Stimulated activated CD4-positive, alpha-beta T cell treated with anti-CD3 and anti-CD28 coated beads, Interleukin-15, amount 100 ng/mL, for 48 hours (primary cell): ENCODE data around the gene RAB20.
"Not testable (repeated sequence)": the region's sequence is repeated elsewhere in the genome, so short reads cannot be mapped to it uniquely, and the experiment has no call there.

Experiments
- DNase-seq, 2 donors: peaks; one replicate each; pipeline ENCODE4 v3.0.0-alpha.2; 2020; ENCODE audit warnings: low read depth in 2 of 2

Gene RAB20

DNA sequence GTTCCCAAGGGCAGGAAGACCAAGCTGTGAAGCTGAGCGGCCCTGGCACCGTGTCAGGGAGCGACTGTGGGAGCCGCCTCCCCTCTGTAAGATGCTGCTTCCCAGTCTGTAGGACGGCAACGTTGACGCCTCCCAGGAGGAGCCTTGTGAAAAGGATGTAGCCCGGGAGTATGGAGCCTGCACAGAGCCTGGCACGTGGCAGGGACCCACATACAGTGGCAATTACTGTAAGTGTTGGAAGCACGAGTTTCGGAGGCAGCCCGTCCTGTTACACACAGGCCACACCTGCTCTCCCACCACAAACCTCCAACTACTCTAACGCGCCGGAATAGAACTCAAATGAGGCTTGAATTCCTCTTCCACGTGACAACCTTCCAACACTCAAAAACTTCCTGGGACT is 6.6 kb downstream of the RAB20 start:
- no peak for DNase-seq

DNA sequence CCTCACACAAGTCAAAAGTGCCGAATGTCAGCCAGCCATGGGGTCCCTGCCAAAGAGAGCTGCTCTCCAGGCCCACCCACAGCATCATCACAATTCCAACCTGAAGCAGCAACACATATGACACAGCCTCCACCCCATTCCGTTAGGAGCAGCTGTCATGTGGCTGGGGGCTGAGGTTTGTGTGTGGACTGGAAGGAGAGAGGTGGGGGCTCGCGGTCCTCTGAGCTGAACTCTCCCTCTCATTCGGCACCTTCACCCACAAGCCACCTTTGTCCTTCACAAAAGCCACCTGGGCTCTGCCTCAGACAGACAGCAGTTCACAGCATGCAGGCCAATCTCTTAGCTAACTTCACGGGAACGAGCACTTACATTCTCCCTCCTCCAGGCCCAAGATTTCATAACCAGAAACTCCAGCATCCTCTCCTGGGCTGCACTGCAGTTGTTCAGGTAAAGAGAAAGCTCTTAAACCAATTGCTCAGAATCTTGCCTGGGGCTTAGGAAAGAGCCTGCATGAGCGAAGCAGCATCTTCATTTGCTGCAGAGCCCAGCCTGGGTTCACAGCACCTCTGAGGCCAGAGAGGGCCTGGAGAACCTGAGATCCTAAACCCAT is 7.2 kb downstream of the RAB20 start:
- DNase-seq = no peak

DNA sequence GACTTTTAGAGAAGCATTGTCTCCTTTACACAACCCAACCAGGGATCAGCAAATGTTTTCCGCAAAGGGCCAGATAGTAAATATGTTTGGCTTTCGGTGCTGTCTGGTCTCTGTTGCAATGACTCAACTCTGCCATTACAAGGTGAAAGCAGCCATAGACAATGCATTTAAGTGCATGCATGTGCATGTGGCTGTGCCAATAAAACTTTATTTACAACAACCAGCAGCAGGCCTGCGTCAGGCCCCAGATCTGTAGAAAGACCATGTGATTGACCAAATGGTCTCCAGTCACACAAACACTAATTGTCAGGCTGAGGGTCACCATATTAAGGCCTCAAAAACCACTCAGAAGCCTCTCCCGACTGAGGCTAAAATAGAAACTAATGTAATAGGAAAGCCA is 8.1 kb downstream of the RAB20 start:
- no peak for DNase-seq

DNA sequence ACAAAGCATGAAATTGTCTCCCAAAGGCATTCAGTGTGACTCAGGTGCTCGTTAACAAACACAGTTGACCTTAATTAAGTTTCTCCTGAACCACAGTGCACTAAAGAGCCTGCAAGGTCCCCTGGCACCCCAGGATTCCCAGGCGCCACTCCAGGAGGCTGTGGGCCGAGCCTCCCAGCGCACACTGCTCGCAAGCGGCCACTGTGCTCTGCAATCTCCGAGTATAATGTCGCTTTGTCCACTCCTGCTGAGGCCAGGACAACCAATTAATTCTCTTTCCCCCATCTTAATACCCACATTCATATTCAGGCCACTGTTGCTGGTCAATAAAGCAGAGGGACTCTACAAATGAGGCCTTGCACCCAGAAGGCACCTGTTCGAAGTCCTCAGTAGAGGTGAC is 8.8 kb downstream of the RAB20 start:
- no peak for DNase-seq

DNA sequence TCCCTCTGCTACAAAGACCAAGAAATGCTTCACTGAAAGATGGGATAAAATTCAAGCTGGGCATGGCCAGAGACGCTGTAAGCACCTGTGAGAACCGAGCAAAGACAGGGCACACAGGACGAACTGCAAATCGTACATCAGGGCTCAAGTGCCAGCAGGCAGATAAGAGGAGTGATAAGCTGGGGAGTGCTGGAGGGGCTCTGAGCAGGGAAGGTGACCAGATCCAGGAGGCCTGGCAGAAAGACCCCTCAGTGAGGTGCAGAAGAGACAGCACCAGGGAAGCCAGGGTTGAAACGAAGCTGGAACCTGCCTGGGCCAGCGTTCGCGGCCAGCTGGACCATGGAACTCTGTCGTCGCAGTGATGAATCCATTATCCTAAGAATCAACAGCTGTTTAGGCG is 10.2 kb downstream of the RAB20 start:
- no peak for DNase-seq

DNA sequence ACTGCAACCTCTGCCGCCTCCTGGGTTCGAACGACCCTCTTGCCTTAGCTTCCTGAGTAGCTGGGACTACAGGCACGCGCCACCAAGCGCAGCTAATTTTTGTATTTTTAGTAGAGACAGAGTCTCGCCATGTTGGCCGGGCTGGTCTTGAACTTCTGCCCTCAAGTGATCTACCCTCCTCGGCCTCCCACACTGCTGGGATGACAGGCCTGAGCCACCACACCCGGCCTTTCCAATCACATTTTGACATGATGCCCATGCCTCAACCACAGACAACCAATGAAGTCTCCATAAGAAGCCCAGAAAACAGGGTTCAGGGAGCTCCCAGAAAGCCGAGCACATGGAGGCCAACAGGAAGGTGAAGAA is 11.7 kb downstream of the RAB20 start:
- no peak for DNase-seq

DNA sequence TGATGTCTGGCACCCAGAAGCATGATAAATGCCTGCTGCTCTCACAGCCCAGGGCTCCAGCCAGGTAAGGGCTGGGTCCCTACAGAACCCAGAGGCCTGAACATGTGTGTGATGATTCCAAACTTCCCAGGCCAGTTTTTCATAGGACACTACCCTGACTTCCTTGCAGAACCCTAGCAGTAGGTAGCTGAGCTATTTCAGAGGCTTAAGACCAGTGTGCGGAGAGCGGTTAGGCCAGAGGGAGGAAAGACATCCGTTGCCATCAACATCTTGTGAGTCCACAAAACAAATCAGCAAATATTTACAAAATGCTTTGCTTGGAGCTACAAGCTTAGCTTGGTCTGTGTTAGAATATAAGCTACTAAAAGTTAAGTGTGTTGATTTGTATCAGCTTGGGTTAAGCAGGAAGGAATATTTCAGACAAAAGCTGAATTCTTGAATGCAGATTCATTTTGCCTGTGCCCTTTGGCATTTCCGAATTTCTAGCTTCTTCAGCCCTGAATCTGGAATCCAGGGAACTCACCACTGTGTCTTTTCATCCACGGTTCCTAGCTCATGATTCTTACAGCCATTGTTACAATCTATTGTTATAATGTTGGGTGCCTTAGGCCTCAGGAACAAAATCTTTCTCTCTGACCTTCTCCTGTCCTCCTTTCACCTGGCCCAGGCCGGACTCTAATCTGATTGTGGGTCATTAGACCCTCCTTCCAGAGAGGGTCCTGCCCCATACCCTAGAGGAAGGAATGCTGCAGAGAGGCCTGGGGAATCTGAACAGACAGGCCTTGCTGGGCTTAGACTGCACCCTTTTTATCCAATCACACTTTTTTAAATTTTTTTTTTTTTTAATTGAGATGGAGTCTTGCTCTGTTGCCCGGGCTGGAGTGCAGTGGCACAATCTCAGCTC is 12.4 kb downstream of the RAB20 start:
- DNase-seq = no peak

DNA sequence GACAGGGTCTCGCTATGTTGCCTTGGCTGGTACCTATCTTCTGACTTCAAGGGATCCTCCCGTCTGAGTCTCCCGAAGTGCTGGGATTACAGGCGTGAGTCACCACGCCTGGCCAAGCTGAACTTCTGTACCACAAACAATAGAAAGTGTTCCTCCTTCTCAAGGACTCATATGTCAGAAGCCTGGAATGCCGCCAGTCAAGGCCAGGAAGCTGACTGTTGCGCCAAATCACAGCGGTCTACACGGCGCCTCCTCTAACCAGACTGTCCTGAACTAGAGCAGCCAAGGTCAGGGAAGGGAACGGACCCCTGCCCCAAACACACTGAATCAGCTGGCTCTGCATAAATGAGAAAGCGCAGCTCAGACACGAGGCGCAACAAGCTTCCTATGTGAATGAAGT is 14.6 kb downstream of the RAB20 start:
- DNase-seq = no peak

DNA sequence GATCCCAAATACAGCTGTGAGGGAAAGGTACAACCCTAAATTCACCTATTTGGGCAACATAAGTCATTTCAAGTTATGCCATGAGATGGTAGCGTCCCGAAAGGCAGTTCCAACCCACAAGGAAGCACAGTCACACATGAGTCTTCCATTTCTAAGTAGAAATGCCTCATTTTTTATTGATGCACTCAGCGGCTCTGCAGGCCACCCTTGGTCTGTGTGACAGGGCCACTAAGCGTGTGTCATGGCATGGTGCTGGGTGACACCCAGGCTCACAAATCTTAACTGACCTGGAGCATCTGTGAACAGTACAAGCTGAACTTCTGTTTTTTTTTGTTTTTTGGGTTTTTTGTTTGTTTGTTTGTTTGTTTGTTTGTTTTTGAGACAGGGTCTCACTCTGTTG is 15.1 kb downstream of the RAB20 start:
- DNase-seq = no peak

DNA sequence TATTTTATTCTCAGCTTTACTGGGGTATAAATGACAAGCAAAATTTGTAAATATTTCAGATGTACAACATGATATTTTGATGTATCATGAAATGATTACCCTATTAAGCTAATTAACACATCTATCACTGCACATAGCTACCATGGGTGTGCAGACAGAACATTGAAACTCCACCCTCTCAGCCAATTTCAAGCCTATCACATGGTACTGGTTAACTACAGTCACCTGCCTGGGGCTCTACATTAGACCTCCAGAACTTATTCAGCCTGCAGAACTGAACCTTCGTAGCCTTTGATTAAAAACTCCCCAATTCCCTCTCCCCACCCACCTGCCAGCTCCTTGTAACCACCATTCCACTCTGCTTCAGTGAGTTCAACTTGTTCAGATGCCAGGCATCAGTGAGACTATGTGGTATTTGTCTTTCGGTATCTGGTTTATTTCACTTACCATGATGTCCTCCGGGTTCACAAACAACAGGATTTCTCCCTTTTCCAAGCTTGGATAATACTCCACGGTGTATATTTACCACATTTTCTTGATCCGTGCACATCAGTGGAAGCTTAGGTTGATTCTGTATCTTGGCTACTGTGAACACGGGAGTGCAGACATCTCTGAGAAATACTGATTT is 19.2 kb downstream of the RAB20 start:
- no peak for DNase-seq

DNA sequence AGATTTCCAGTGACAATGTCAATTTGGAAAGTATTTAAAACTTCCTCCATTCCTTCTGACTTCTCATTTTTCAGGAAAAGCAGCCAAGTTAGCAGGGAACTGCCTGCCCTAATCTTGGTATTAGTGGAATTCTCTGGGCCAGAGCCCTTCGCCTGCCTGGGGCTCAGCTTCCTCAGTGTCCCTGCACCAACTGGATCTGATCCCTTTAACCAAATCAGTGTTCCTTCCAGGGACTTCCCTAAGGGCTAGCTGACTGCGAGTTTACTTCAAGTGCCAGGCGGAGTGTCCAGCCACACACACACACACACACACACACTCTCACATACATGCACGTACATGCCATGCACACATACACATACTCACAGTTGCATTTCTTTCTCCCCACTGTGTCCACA is 20.0 kb downstream of the RAB20 start:
- no peak for DNase-seq

DNA sequence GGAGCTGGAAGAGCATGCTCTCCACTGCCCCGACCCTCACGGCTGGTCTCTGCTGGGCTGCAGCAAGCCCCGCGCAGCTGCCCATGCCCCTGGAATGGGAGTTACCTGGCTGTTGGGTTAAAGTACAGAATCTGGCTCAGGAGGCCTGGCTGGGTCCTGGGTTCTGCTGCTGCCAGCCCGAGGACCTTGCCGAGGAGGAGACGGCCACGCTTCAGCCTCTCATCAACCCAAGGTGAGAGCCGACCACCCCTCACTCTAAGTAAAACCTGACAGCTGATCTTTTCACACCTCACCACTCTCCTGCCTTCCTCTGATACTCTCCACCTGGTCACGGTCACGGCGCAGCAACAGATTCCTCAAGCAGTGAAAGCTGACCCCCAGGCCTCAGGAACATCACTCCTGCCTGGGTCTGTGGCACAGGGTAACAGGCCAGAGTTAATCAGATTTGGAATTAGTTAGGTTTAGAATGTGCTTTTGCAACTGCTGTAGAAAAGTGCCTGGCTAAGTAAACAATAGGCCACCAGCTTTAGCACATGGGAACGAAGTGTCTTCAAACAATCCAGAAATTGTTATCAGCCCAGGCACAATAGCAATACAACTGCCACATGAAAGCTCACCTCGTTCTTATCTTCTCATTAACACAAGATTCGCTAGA is 20.5 kb downstream of the RAB20 start:
- DNase-seq = no peak

DNA sequence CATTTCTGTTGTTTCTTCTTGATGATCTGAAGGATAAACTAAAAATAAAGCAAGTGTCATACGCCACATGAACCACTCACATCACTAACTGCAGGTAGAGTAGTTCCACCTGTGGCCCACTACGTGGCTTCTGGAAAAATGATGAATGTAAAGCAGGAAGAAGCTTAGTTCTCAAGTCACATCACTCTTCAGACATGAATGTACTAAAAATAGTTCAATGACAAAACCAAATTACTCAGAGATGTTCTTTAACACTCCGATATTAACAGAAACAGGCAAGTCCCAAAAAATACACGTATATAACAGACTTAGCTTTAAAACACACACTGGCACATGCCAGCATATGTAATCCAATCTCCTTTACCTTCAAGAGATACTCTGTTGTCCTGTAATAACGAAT is 21.6 kb downstream of the RAB20 start:
- no peak for DNase-seq

DNA sequence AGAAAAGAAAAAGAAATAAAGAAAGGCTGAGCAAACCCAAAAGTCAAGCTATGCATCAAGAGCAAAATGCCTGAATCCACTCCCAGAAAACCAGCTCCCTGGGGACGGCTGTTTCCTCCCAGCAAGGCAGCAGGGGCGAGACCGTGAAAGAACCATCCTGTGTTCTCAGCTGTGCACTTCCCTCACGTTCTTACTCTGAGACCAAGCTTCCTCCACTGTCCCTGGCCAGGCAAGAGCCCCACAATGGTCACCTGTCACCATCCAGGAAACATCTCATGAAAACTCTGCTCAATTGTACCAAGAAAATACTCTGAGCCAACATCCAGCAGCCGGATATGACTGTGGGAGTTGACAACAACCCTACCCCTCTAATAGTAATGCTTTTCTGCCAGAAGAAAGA is 22.9 kb downstream of the RAB20 start:
- DNase-seq = no peak

DNA sequence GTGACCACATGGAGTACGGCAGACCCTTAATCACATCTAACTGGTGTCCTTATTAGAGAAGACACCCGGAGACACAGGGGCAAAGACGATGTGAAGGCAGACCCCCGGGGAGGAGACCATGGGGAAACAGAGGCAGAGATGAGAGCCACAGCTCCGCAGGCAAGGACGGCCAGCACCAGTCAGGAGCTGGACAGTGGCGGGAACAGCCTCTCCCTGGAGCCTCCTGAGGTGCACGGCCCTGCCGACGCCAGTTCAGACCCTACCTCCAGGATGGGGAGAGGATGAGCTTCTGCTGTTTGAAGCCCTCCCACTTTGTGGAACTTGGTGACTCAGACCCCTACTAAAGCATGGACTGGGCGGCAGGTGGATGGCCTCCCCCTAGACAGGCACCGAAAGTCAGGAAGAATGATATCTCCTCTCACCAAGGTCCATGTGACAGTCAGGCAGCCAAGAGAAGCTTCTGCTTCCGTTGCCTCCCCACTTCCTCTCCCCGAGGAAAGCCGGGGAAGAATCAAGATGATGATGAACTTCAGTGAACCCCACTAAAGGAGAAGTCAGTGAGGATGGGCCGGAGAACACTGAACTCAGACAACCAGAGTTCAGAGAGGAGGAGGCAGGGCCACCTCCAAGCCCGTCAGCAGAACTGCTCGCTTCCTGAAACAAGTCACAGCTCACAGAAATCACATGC is 25.4 kb downstream of the RAB20 start:
- no peak for DNase-seq

DNA sequence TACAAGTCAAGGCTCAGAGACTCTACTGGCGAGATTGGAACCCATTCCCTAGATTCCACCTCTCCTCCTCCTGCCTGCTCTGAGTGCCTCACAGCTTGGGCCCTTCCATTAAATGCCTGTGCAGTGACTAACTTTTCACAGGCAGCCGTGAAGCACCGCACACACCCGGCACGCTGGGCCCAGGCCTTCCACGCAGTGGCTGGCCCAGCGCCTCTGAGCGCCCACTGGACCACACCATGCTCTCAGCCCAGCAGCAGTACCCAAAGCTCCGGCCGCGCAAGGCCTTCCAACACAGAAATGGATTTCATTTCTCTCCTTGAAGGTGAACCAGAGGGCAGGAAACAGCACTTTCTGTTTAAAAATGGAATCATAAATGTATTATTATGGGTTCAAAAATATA is 26.0 kb downstream of the RAB20 start:
- DNase-seq = no peak

DNA sequence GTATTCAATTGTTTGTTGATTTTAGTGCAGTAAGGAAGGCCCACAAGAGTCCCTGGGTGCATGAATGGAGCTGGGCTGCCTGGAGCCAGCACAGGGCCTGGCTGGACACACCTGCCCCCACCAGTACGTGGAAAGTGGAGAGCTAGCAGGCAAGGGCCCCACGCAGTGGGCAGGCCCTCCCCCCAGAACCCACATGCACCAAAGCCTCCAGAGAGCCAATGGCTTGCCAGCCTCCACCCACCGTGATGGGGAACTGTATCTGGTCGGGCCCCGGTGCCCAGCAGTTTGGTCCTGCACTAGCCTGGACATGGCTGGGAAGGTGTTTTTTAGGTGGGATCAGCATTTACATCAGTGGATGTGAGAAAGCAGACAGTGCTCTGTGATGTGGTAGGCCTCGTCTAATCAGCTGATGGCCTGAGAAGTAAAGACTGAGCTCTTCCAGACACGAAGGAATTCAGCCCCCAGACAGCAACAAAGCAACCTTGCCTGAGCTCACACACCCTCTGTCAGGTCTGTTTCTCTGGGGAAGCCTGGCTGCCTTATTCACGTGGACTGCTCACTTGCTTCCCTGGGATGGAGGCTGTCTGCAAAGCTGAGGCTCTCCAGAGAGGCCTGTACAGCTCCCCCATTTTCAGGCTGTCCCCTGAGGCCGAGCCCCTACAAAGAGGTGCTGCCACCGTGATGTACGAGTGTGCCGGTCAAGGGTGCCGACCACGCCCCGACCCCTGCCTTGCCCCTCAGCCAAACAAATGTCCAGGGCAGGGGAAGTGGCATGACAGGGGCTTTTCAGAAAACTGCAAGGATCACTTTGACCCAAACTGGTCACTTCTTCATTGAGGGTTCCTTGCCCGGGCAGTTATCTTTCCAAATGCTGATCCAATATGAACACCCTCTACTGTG is 27.5 kb downstream of the RAB20 start:
- DNase-seq = no peak

DNA sequence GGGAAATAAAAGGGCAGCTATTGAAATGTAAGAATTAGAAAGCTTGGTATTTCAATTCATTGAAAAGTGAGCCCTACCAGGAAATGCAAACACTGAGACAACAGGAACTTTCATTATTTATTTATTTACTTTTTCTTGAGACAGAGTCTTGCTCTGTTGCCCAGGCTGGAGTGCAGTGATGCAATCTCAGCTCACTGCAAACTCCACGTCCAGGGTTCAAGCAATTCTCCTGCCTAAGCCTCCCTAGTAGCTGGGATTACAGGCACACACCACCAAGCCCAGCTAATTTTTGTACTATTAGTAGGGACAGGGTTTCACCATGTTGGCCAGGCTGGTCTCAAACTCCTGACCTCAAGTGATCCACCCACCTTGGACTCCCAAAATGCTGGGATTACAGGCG is 29.3 kb downstream of the RAB20 start:
- DNase-seq = not testable (repeated sequence)

DNA sequence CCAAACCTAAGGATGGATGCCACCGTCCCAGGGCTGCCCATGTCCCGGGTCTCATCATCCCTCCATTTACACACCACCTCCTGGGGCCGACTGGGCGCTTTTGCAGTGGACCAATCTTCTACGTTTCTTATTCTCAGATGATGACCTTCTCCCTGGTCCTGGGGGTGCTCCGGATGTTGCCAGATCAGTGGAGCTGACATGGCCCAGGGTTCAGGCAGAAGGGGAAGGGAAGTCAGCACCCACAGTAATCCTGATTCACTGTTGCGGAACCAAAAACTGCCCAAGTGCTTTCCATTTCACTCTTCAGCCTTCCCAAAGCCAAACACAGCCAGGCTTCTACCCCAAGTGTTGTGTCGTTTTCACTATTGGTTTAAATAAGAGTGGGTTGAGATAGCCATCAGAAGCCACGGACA is 29.8 kb downstream of the RAB20 start:
- DNase-seq = no peak

DNA sequence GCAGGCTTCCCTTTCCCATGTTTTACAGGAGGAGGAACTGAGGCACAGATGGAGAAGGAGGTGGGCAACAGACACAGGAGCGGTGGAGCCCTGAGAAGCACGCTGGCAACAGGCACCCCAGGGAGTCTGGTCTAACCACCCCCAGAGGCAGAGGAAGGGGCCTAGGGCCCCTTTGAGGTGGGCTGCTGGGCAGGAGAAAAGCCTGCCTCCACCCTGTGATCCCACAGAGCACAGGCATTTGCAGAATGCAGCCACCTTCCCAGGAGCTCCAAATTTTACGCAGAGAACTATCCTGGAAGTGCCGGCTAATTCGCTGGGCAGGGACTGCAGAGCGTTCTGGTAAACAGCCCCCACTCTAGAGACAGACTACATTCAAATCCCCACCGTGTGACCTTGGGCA is 30.4 kb downstream of the RAB20 start:
- DNase-seq = no peak
